HL-60 (cell line): ENCODE measurements around the gene GRM5.

Source experiments
- CTCF ChIP-seq: IDR thresholded peaks from one replicate; pipeline ENCODE4 v1.5.1; 2011; ENCODE audit warnings: low read length, control low read depth, inconsistent platforms; ENCODE audit not compliant: insufficient read depth
- GABPA ChIP-seq: IDR thresholded peaks from 2 replicates; pipeline ENCODE4 v1.6.1; 2012; ENCODE audit warnings: low read depth
- POLR2AphosphoS5 ChIP-seq: IDR thresholded peaks from 2 replicates; pipeline ENCODE4 v1.6.1; 2012; ENCODE audit warnings: low read depth
- SPI1 ChIP-seq: IDR thresholded peaks from 2 replicates; pipeline ENCODE4 v1.6.1; 2012; ENCODE audit warnings: low read depth, mild to moderate bottlenecking, borderline replicate concordance
- TF ChIP-seq, protein P1 (sequence below): IDR thresholded peaks from 2 replicates; pipeline ENCODE4 v1.6.1; 2012; ENCODE audit warnings: low read depth; ENCODE audit not compliant: insufficient replicate concordance

DNA sequence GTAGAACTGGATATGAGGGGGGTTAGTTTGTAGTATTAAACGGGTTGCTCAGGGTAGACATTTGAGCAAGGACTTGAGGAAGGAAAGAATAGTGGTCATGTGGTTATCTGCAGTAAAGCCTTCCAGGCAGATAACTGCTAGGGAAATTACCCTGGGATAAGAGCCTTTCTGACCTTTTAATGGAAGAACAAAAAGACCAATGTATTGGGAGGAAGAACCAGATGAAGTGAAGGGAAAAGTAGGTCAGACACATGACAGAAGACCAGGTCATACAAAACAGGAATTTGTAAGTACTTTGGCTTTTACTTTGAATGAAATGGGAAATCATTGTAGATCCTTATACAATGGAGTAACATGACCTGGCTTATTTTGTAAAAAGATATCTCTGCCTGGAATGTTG lies 486.3 kb downstream of the GRM5 start:
- TF ChIP-seq CTCF: no peak
- TF ChIP-seq, protein P1, sequence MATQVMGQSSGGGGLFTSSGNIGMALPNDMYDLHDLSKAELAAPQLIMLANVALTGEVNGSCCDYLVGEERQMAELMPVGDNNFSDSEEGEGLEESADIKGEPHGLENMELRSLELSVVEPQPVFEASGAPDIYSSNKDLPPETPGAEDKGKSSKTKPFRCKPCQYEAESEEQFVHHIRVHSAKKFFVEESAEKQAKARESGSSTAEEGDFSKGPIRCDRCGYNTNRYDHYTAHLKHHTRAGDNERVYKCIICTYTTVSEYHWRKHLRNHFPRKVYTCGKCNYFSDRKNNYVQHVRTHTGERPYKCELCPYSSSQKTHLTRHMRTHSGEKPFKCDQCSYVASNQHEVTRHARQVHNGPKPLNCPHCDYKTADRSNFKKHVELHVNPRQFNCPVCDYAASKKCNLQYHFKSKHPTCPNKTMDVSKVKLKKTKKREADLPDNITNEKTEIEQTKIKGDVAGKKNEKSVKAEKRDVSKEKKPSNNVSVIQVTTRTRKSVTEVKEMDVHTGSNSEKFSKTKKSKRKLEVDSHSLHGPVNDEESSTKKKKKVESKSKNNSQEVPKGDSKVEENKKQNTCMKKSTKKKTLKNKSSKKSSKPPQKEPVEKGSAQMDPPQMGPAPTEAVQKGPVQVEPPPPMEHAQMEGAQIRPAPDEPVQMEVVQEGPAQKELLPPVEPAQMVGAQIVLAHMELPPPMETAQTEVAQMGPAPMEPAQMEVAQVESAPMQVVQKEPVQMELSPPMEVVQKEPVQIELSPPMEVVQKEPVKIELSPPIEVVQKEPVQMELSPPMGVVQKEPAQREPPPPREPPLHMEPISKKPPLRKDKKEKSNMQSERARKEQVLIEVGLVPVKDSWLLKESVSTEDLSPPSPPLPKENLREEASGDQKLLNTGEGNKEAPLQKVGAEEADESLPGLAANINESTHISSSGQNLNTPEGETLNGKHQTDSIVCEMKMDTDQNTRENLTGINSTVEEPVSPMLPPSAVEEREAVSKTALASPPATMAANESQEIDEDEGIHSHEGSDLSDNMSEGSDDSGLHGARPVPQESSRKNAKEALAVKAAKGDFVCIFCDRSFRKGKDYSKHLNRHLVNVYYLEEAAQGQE: no peak
- no peak for TF ChIP-seq POLR2AphosphoS5
- TF ChIP-seq GABPA: no peak
- no peak for TF ChIP-seq SPI1
